ENCODE results near the gene C5orf15.

- TF ChIP-seq CTCF (optimal IDR thresholded peaks at IDR 0.05 in 1 of 3, IDR thresholded peaks at IDR 0.05 in 1 of 3, conservative IDR thresholded peaks at IDR 0.05 in 1 of 3; ENCODE audit: extremely low read depth in 1 of 3, insufficient read depth in 2 of 3, low read length in 3 of 3) (no peak), EZH2 (IDR thresholded peaks at IDR 0.05; ENCODE audit: low read length) (no peak)
Measured at GRCh38 chr5:133917785-133918184, 50.6 kb downstream of the C5orf15 start.
